GM21825 (cell line): Measurements from ENCODE around the gene KIF26A.

ENCODE experiments used
- ATAC-seq: cut with Tn5 transposase; IDR thresholded peaks from one replicate; pipeline ENCODE4 v1.9.1; 2021; ENCODE audit warnings: mild to moderate bottlenecking, moderate library complexity; ENCODE audit not compliant: unreplicated experiment

The KIF26A gene

GRCh38 chr14:104138098-104138717 is at the start of gene KIF26A:
KIF26A (plus strand) TSS chr14:104138587; CDS start chr14:104138723, 136 bp downstream.
- no peak for ATAC-seq

GRCh38 chr14:104090071-104090748 is 48.2 kb upstream of the KIF26A start:
- no peak for ATAC-seq

GRCh38 chr14:104091061-104091926 is 47.1 kb upstream of the KIF26A start:
- ATAC-seq, result no peak

- no peak for ATAC-seq
Measured at GRCh38 chr14:104091927-104092771, 46.2 kb upstream of the KIF26A start.

- no peak for ATAC-seq
Measured at GRCh38 chr14:104092931-104093365, 45.4 kb upstream of the KIF26A start.

GRCh38 chr14:104093366-104094055 is 44.9 kb upstream of the KIF26A start:
- ATAC-seq, result no peak

GRCh38 chr14:104094056-104094708 is 44.2 kb upstream of the KIF26A start:
- ATAC-seq, result no peak

GRCh38 chr14:104094709-104095425 is 43.5 kb upstream of the KIF26A start:
- ATAC-seq, result no peak

- ATAC-seq, result no peak
Measured at GRCh38 chr14:104095426-104096310, 42.7 kb upstream of the KIF26A start.

- no peak for ATAC-seq
Measured at GRCh38 chr14:104096318-104096717, 42.1 kb upstream of the KIF26A start.

- ATAC-seq, result no peak
Measured at GRCh38 chr14:104096751-104097700, 41.4 kb upstream of the KIF26A start.

GRCh38 chr14:104098272-104099095 is 39.9 kb upstream of the KIF26A start:
- ATAC-seq, result no peak

- no peak for ATAC-seq
Measured at GRCh38 chr14:104099096-104100041, 39.0 kb upstream of the KIF26A start.

GRCh38 chr14:104100171-104101085 is 38.0 kb upstream of the KIF26A start:
- ATAC-seq, result no peak
